GM12875 (cell line): ENCODE data around the gene CATSPERZ.

ENCODE experiments used
- H3K4me3 ChIP-seq: one replicate; pipeline ENCODE4 v1.5.1; 2011; ENCODE audit warnings: low read depth, low read length, control low read depth
- TF ChIP-seq, protein P1 (sequence below): IDR thresholded peaks from 2 replicates; pipeline ENCODE4 v1.5.1; 2011; ENCODE audit warnings: low read depth, mild to moderate bottlenecking, control low read depth, inconsistent platforms, low read length, moderate library complexity, borderline replicate concordance; ENCODE audit not compliant: insufficient read depth

The CATSPERZ gene

DNA sequence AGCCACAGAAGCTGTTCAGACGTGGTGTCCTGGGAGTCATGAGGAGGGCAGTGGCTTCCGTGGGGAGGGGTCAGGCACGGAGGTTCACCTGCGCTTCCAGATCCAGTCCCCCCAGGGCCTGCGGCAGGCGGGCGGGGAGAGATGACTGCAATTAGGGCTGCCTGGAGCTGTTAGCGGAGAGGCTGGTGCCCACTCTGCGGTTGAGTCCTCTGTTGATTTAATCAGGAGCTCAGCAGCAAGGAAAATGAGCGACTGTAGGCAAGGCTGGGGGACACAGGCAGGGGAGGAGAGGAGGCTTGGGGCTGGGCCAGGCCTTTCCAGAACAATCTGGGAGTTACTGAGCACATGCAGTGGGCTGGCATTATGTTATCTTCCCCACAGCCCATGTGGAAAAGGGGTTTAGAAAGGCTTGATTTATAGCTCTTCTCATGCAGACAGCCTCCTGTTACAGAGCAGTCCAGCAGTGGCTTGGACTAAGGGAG is 35.7 kb upstream of the CATSPERZ start:
- TF ChIP-seq, protein P1, sequence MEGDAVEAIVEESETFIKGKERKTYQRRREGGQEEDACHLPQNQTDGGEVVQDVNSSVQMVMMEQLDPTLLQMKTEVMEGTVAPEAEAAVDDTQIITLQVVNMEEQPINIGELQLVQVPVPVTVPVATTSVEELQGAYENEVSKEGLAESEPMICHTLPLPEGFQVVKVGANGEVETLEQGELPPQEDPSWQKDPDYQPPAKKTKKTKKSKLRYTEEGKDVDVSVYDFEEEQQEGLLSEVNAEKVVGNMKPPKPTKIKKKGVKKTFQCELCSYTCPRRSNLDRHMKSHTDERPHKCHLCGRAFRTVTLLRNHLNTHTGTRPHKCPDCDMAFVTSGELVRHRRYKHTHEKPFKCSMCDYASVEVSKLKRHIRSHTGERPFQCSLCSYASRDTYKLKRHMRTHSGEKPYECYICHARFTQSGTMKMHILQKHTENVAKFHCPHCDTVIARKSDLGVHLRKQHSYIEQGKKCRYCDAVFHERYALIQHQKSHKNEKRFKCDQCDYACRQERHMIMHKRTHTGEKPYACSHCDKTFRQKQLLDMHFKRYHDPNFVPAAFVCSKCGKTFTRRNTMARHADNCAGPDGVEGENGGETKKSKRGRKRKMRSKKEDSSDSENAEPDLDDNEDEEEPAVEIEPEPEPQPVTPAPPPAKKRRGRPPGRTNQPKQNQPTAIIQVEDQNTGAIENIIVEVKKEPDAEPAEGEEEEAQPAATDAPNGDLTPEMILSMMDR, result no peak
- H3K4me3 ChIP-seq, result no peak overlapping the region

DNA sequence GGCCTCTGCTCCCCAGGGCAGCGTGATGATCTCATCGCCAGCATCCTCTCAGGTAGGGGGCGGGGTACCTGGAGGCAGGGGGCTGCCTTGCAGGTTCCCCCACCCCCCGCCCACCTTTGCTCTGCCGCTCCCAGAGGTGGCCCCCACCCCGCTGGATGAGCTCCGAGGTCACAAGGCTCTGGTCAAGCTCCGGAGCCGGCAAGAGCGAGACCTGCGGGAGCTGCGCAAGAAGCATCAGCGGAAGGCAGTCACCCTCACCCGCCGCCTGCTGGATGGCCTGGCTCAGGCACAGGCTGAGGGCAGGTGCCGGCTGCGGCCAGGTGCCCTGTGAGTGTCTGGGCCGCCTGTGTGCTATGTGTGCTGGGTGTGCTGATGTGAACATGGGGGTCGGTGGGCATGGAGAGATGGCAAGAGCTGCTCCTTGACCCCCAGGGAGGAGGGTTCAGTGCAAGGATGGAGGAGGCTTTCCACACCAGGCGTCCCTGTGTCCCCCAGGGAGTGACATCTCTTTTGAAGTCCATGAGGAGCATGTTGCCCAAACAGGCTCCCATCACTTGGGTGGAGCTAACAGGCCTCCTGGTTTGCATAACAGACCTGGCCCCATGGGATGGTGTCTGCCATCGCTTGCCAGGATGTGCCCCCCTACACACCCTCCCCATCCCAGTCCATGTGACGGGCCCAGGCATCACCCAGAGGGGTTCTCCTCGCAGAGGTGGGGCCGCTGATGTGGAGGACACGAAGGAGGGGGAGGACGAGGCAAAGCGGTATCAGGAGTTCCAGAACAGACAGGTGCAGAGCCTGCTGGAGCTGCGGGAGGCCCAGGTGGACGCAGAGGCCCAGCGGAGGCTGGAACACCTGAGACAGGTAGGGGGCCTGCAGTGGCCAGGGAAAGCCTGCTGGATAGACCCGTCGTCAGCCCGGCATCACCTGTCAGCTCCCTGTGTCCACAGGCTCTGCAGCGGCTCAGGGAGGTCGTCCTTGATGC is 34.7 kb upstream of the CATSPERZ start:
- no peak overlapping the region for H3K4me3 ChIP-seq

DNA sequence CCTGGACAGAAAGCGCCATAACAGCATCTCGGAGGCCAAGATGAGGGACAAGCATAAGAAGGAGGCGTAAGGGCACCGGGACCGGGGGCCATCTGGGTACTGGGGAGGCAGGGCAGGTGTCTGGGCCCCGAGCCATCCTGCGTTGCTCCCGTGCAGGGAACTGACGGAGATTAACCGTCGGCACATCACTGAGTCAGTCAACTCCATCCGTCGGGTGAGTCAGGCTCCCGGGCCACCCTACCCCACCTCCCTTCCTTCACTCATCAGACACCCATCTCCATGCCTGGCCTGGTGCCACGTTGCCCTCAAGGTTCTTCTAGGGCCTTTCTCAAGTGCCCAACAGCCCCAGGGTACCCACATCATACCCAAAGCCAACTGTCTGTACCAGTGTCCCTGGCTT is 33.8 kb upstream of the CATSPERZ start:
- TF ChIP-seq, protein P1, result no peak
- H3K4me3 ChIP-seq, result no peak overlapping the region

More for the DNA sequence above, 34.7 kb upstream of the CATSPERZ start:
- TF ChIP-seq, protein P1, result no peak

DNA sequence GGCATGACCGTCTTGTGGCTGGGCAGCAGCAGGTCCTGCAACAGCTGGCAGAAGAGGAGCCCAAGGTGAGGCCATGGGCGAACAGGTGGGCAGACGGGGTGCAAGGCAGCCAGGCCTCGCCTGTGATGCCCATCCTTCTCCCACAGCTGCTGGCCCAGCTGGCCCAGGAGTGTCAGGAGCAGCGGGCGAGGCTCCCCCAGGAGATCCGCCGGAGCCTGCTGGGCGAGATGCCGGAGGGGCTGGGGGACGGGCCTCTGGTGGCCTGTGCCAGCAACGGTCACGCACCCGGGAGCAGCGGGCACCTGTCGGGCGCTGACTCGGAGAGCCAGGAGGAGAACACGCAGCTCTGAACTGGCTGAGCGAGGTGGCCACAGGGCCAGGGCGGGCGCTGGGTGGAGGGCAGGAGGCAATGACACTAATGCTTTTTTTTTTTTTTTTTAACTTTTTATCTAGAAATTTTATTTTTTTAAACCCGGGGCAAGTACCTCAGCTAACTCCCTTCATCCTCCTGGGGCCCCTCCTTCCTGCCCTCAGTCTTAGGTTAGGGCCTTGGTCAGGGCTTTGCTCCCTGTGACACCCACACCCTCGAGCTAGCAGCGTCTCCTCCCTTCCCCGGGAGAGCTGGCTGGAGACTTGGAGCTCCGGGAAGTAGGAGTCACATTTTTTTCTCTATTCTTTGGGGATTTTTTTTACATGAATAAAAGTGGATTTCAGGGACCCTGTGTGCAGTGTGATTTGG is 32.8 kb upstream of the CATSPERZ start:
- TF ChIP-seq, protein P1, result no peak
- no peak overlapping the region for H3K4me3 ChIP-seq

DNA sequence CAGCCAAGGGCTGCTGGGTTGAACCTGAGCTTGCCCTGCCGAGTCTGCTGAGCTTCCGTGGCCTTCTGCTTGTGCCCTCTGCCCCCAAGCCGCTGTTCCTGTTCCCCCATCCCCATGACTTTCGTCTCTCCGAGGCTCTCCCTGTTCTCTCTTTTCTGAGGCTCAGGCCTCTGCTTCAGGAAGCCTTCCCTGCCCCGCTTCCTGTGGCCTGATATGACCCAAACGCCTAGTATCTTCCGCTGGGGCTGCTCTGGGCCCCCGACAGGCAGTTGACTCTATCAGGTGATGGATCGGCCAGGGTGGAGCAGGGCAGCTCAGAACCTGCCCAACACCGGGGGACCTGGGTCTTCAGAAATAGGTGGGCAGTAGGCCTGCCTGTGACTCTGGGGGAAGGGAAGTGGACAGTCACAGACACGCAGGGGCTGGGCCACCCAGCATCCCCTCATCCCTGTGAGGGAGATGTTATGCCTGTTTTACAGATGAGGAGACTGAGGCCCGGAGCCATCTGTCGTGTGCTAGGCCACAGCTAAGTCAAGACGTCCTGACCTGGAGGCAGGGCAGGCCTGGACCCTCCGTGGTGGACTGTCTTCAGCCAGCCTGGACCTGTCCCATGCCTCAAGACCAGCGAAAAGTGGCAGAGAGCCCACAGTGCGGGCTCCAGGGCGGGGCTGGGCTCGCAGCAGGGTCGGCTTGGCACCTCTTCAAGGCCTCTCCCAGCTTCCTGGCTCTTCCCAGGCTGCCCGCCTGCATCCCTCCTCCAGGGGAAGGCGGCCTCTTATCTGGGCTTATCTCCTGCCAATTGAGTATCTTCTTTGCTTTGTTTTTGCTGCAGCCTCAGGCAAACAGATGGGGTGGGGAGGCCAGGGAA is 31.9 kb upstream of the CATSPERZ start:
- peak overlapping the region; percentile 76 for H3K4me3 ChIP-seq
- TF ChIP-seq, protein P1, result no peak

DNA sequence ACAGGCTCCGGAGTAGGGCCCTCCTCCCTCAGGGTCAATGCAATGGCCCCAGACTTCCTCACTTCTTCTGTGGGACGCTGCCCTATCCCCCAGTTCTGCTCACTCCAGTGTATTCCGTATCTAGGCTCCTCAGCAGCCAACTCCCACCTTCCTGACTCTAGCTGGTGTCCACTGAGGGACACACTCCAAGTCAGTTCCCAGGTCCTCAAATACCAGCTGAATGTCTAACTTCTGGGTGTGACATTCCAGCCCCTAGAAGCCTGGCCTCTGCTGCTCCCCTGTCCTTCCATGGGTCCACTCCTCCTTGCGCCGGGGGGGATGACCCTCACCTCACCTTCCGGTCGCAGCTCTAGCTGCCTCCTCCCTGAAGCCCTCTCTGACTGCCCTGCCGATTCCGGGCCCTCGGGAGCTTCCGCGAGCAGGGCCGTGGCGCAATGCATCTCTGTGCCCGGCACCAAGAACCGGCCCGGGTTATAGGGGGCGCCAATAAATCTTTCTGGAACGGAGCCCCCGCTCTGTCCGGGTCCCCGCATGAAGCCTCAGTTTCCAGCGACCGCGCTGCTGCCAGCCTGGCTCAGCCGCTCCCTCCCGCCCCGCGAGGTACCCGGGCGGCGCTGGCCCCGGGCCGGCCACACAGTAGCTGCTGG is 31.1 kb upstream of the CATSPERZ start:
- H3K4me3 ChIP-seq, result peak overlapping the region; percentile 76
- TF ChIP-seq, protein P1, result no peak
